ENCODE data around the gene RAB17.

GRCh38 chr2:237600205-237600846, 9.8 kb upstream of the RAB17 start:
- TF ChIP-seq, protein P1, sequence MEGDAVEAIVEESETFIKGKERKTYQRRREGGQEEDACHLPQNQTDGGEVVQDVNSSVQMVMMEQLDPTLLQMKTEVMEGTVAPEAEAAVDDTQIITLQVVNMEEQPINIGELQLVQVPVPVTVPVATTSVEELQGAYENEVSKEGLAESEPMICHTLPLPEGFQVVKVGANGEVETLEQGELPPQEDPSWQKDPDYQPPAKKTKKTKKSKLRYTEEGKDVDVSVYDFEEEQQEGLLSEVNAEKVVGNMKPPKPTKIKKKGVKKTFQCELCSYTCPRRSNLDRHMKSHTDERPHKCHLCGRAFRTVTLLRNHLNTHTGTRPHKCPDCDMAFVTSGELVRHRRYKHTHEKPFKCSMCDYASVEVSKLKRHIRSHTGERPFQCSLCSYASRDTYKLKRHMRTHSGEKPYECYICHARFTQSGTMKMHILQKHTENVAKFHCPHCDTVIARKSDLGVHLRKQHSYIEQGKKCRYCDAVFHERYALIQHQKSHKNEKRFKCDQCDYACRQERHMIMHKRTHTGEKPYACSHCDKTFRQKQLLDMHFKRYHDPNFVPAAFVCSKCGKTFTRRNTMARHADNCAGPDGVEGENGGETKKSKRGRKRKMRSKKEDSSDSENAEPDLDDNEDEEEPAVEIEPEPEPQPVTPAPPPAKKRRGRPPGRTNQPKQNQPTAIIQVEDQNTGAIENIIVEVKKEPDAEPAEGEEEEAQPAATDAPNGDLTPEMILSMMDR (IDR thresholded peaks at IDR 0.05; ENCODE audit: borderline replicate concordance, extremely low read depth, low read length, poor library complexity, severe bottlenecking), result no peak
- TF ChIP-seq EZH2 (IDR thresholded peaks at IDR 0.05; ENCODE audit: borderline replicate concordance, low read depth, low read length, severe bottlenecking), result no peak

Measured in DND-41 (cell line).